Natural killer cell (primary cell): ENCODE results near the gene NANOS3. TPM values are rescaled to one million over a fixed set of nuclear protein-coding genes. Genes with fewer than 3 reads are reported as not detected.

Source experiments
- ATAC-seq, 3 donors: fragments of 150-1000 bp in 2 of 3; fragments of 200-7000 bp in 1 of 3; cut with Tn5 transposase; 1 replicate in 1 of 3; 2 replicates in 2 of 3; pipeline ENCODE4 v1.10.0; 2021; ENCODE audit warnings: mild to moderate bottlenecking in 2 of 3, moderate library complexity in 2 of 3
- DNase-seq, 2 donors: peaks; one replicate each; pipeline versions ENCODE4 v3.0.0 to v3.0.0-alpha.2; 2013 to 2021; ENCODE audit warnings: mixed read lengths in 1 of 2
- H3K27ac ChIP-seq: one replicate; pipeline ENCODE4 v1.5.1; 2013; ENCODE audit warnings: mild to moderate bottlenecking, low read length
- H3K27me3 ChIP-seq: one replicate; pipeline ENCODE4 v1.6.1; 2013; ENCODE audit warnings: low read length; ENCODE audit not compliant: control insufficient read depth, insufficient read depth
- H3K36me3 ChIP-seq: one replicate; pipeline ENCODE4 v1.6.1; 2013; ENCODE audit warnings: low read length; ENCODE audit not compliant: control insufficient read depth, insufficient read depth
- H3K4me1 ChIP-seq: one replicate; pipeline ENCODE4 v1.6.1; 2013; ENCODE audit warnings: low read length; ENCODE audit not compliant: control insufficient read depth, insufficient read depth
- H3K4me3 ChIP-seq: one replicate; pipeline ENCODE4 v1.5.1; 2013; ENCODE audit warnings: low read length
- H3K9me3 ChIP-seq: one replicate; pipeline ENCODE4 v1.6.1; 2013; ENCODE audit warnings: low read length; ENCODE audit not compliant: control insufficient read depth, insufficient read depth
- H3K27ac Mint-ChIP-seq, 2 donors: one replicate each; pipeline ENCODE4 v1.8.0; 2022; ENCODE audit warnings: mild to moderate bottlenecking in 2 of 2, mixed read lengths in 2 of 2, moderate library complexity in 1 of 2
- H3K27me3 Mint-ChIP-seq, 2 donors: one replicate each; pipeline ENCODE4 v1.8.0; 2022; ENCODE audit warnings: low read depth in 2 of 2, mixed read lengths in 2 of 2
- H3K36me3 Mint-ChIP-seq: one replicate; pipeline ENCODE4 v1.8.0; 2022; ENCODE audit warnings: mixed read lengths
- H3K4me1 Mint-ChIP-seq, 2 donors: one replicate each; pipeline ENCODE4 v1.8.0; 2022; ENCODE audit warnings: mixed read lengths in 2 of 2
- H3K4me3 Mint-ChIP-seq: one replicate; pipeline ENCODE4 v1.8.0; 2022; ENCODE audit warnings: mild to moderate bottlenecking, moderate library complexity, mixed read lengths
- H3K9me3 Mint-ChIP-seq, 2 donors: one replicate each; pipeline ENCODE4 v1.8.0; 2022; ENCODE audit warnings: mixed read lengths in 2 of 2
- WGBS: methylation state at CpG from one replicate; pipeline ENCODE4 v1.1.7; 2013; ENCODE audit warnings: missing lambda C conversion rate; ENCODE audit not compliant: insufficient coverage; 5-methylcytosine and 5-hydroxymethylcytosine counted together
- intact Hi-C: fragments of 100-400 bp; cut with micrococcal nuclease; formaldehyde crosslinking; loops from one replicate; pipeline ENCODE4 v1.14.2; 2022
- total RNA-seq, 4 donors: library from RNA; stranded (reverse); fragments of 120-200 nt in 1 of 4; gene quantifications; one replicate each; pipeline versions ENCODE4 v1.2.3 to v1.2.4, GENCODE V29; 2013 to 2022
- TF ChIP-seq, protein P1 (sequence below): fragments of 200-600 bp; IDR thresholded peaks from one replicate; pipeline ENCODE4 v1.8.0; 2022; ENCODE audit warnings: antibody characterized with exemption

Gene NANOS3
- total RNA-seq, 3 donors from 2014 or later (not counting 1 experiment from before 2014, with no cell fraction given), result 2.6 to 6.3 (median 3.0) TPM

DNA sequence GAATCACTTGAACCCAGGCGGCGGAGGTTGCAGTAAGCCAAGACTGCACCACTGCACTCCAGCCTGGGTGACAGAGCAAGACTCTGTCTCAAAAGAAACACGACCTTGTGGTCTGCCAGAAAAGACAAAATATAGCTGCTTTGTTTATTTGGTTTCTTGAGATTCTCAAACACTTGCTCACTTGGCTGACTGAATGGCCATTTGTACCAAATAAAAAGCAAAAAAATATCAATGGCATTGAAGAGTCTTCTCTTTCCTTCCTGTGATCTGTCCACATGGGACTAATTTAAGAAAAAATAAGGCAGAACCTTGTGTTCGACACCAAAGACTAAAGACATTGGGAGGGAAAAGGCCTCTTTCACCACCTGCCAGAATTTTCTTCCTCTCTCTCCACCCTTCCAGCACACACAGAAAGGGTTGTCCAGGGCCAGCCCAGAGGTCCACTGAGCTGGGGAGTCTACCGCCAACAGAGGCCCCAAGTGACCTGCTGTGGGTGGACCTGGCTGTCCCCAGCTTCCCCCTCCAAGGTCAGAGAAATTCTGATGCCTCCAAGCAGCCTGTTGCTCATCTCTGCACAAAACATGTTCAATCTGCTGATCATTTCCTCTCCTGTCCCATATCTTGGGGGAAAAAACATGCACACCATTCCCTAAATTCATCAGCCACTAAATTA, 23.1 kb downstream of the NANOS3 start:
- 83% methylated on average over 5 of the region's 5 CpGs for WGBS
- Histone ChIP-seq H3K27ac (no peak overlapping the region), H3K4me1 (peaks cover 6% of the 10 kb centered on the region), H3K9me3 (no peaks in the 10 kb centered on the region), H3K27me3 (no peaks in the 10 kb centered on the region), H3K4me3 (no peak overlapping the region), H3K36me3 (no peaks in the 10 kb centered on the region)
- no peaks in the 10 kb centered on the region for H3K4me1 Mint-ChIP-seq
- H3K27ac Mint-ChIP-seq, result no peak overlapping the region
- no peaks in the 10 kb centered on the region for H3K27me3 Mint-ChIP-seq
- no peaks in the 10 kb centered on the region for H3K9me3 Mint-ChIP-seq
- intact Hi-C loops, result no loop called here
- no peak for DNase-seq
- TF ChIP-seq, protein P1, sequence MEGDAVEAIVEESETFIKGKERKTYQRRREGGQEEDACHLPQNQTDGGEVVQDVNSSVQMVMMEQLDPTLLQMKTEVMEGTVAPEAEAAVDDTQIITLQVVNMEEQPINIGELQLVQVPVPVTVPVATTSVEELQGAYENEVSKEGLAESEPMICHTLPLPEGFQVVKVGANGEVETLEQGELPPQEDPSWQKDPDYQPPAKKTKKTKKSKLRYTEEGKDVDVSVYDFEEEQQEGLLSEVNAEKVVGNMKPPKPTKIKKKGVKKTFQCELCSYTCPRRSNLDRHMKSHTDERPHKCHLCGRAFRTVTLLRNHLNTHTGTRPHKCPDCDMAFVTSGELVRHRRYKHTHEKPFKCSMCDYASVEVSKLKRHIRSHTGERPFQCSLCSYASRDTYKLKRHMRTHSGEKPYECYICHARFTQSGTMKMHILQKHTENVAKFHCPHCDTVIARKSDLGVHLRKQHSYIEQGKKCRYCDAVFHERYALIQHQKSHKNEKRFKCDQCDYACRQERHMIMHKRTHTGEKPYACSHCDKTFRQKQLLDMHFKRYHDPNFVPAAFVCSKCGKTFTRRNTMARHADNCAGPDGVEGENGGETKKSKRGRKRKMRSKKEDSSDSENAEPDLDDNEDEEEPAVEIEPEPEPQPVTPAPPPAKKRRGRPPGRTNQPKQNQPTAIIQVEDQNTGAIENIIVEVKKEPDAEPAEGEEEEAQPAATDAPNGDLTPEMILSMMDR, result no peak
- no peaks in the 10 kb centered on the region for H3K36me3 Mint-ChIP-seq
- no peak for ATAC-seq
- H3K4me3 Mint-ChIP-seq, result no peak overlapping the region

DNA sequence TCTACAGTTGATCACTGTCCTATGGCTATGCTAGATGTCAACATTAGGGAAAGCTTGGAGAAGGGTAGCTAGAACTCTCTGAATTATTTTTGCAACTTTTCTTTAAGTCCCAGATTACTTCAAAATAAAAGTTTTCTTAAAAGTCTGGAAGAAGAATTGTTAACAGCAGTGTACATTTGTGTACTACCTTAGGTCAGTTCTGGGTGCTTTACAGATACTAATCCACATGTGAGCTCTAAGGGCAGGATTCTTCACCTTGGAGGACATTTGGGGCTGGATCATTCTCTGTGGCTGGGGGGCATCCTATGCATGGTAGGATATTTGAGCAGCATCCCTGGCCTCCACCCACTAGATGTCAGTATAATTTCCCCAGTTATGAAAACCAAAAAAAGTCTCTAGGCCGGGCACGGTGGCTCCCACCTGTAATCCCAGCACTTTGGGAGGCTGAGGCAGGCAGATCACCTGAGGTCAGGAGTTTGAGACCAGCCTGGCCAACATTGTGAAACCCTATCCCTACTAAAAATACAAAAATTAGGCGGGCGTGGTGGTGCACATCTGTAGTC, 26.1 kb downstream of the NANOS3 start:
- H3K4me1 ChIP-seq, result peaks cover 23% of the 10 kb centered on the region
- no peak overlapping the region for H3K4me3 ChIP-seq
- H3K27ac ChIP-seq, result no peak overlapping the region
- no peaks in the 10 kb centered on the region for H3K27me3 ChIP-seq
- Mint-ChIP-seq H3K4me3 (peak overlapping the region; percentile 25), H3K4me1 (peaks cover 13 to 15% of the 10 kb centered on the region in 2 donors), H3K27ac (no peak overlapping the region), H3K9me3 (no peaks in the 10 kb centered on the region), H3K36me3 (no peaks in the 10 kb centered on the region), H3K27me3 (no peaks in the 10 kb centered on the region)
- H3K9me3 ChIP-seq, result no peaks in the 10 kb centered on the region
- whole genome bisulfite sequencing, result 60% methylated on average over 4 of the region's 4 CpGs
- DNase-seq (peak in 1 of 2 donors; percentile 66), ATAC-seq (no peak)
- TF ChIP-seq, protein P1, result peak; percentile 25
- intact Hi-C loops, result no loop called here
- no peaks in the 10 kb centered on the region for H3K36me3 ChIP-seq

DNA sequence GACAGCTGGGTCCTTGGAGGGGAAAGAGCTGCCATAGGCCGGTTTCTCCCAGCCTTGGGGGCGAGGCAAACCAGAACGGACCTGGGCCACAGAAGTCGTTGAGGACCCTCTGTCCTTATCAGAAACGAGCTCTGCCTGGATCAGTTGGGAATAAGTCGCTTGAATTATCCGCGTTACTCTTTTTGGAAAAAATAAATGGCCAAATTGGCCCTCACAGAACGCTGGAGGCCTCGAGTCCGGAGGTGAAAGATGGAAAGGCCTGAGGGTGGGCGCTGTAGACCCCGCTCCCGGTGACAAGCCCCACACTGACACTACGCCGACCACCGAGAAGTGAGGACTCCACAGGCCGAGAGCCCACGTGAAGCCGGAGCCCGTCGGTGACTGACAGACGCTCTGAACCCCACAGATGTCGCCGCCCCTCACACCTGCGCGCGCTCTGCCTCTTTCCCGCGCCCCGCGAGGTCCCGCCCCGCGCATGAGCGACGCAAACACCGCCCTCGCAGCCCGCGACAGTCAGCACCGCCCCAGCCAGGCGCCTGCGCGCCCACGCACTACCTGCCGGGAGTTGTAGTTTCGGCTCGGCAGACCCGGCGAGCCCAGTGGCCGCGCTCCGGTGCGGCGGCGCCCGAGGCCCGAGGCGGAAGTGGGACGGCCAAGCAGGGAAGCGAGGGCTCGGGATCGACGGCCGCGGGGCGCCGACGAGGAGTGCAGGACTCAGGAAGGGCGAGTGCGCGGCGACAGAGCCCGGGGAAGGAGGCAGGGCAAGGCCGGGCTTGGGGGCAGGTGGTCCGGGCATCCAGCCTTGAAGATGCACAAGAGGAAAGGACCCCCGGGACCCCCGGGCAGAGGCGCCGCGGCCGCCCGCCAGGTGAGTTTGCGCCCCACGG, 28.9 kb downstream of the NANOS3 start, which contains the start of the genes BRME1 and CC2D1A:
TSS of gene BRME1 (minus strand) at position 484 of the 887 bp plus-strand sequence. CDS start 1,225 bp downstream, outside the sequence.
TSS of gene CC2D1A (plus strand) at position 568 of the 887 bp plus-strand sequence. CDS start at position 809, 241 bp downstream.
- no peaks in the 10 kb centered on the region for H3K36me3 ChIP-seq
- no peaks in the 10 kb centered on the region for H3K9me3 Mint-ChIP-seq
- TF ChIP-seq, protein P1, result no peak
- peak; percentile 91 to 96 for DNase-seq
- H3K27me3 Mint-ChIP-seq, result no peaks in the 10 kb centered on the region
- peaks cover 23% of the 10 kb centered on the region for H3K4me1 ChIP-seq
- peak within 1 kb of the TSS; percentile 79 for H3K4me3 ChIP-seq
- peak; percentile 99 for ATAC-seq
- no peaks in the 10 kb centered on the region for H3K36me3 Mint-ChIP-seq
- peak within 1 kb of the TSS; percentile 83 to 95 for H3K27ac Mint-ChIP-seq
- peak within 1 kb of the TSS; percentile 65 for H3K27ac ChIP-seq
- peaks cover 13 to 15% of the 10 kb centered on the region in 2 donors for H3K4me1 Mint-ChIP-seq
- H3K9me3 ChIP-seq, result no peaks in the 10 kb centered on the region
- no peaks in the 10 kb centered on the region for H3K27me3 ChIP-seq
- 10% methylated on average over 85 of the region's 86 CpGs for WGBS
- intact Hi-C loops, result loop anchor here (2.0 kb wide), 1 partner anchor 47 kb away; the partner anchor contains the start of gene DCAF15
- peak within 1 kb of the TSS; percentile 92 for H3K4me3 Mint-ChIP-seq
